Uterus (tissue), 2 donors: ENCODE measurements around the gene ATP10A.

Source experiments
- POLR2A ChIP-seq, 2 donors: fragments of 450-650 bp; IDR thresholded peaks; one replicate each; pipeline ENCODE4 v1.6.1; 2016; ENCODE audit warnings: antibody characterized with exemption in 2 of 2, mild to moderate bottlenecking in 1 of 2, moderate library complexity in 1 of 2
- TF ChIP-seq, protein P1 (sequence below), 4 experiments: fragments of 200-600 bp in 2 of 4; fragments of 450-650 bp in 2 of 4; sonication (generic) in 2 of 4; IDR thresholded peaks; one replicate each; pipeline ENCODE4 v1.5.1; 2016 to 2019; ENCODE audit warnings: antibody characterized with exemption in 4 of 4, mild to moderate bottlenecking in 2 of 4, moderate library complexity in 1 of 4

DNA sequence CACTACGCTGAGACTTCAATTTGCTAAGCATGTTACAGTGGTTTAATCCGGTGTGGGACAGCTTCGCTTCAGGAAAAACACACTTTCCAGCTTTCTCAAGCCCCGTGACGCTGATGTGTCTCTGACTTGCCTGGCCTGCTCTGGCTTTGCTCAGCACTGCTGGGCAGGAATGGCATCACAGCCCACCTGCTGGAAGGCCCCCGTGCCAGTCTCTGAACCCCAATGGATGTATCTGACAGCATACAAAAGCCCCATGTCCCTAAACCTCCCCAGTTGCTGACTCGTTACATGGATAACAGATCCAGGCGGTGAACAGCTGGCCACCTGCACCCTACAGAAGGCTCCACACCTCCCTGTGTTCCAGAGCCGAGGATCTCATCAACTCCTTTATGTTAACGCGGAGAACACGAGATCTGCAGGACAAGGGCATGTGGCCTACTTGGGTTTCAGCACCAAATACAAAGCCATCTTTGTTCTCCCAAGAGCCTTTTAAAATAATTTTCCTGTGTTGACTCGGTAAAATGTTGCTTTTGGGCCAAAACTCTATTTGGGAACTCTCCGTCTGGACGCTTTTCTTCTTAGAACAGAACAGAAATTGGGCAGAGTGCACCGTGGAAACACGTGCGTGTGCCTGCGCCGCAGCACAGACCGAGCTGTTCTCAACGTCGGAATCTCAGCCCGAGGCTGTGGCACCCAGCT lies 61.4 kb downstream of the ATP10A start:
- TF ChIP-seq, protein P1, sequence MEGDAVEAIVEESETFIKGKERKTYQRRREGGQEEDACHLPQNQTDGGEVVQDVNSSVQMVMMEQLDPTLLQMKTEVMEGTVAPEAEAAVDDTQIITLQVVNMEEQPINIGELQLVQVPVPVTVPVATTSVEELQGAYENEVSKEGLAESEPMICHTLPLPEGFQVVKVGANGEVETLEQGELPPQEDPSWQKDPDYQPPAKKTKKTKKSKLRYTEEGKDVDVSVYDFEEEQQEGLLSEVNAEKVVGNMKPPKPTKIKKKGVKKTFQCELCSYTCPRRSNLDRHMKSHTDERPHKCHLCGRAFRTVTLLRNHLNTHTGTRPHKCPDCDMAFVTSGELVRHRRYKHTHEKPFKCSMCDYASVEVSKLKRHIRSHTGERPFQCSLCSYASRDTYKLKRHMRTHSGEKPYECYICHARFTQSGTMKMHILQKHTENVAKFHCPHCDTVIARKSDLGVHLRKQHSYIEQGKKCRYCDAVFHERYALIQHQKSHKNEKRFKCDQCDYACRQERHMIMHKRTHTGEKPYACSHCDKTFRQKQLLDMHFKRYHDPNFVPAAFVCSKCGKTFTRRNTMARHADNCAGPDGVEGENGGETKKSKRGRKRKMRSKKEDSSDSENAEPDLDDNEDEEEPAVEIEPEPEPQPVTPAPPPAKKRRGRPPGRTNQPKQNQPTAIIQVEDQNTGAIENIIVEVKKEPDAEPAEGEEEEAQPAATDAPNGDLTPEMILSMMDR (IDR thresholded peaks at IDR 0.05): no peak
- no peak for TF ChIP-seq POLR2A (IDR thresholded peaks at IDR 0.05)
